ENCODE results near the gene SLCO3A1. TPM values are rescaled to one million over a fixed set of nuclear protein-coding genes. Genes with fewer than 3 reads are reported as not detected.
A peak's percentile ranks its signal among the peaks of the same experiment; 100 is the strongest.

SLCO3A1 gene
- total and polyA plus RNA-seq, 2 donors (not counting 1 experiment from before 2014, with no cell fraction given), result 8.1 to 16.8 TPM

DNA sequence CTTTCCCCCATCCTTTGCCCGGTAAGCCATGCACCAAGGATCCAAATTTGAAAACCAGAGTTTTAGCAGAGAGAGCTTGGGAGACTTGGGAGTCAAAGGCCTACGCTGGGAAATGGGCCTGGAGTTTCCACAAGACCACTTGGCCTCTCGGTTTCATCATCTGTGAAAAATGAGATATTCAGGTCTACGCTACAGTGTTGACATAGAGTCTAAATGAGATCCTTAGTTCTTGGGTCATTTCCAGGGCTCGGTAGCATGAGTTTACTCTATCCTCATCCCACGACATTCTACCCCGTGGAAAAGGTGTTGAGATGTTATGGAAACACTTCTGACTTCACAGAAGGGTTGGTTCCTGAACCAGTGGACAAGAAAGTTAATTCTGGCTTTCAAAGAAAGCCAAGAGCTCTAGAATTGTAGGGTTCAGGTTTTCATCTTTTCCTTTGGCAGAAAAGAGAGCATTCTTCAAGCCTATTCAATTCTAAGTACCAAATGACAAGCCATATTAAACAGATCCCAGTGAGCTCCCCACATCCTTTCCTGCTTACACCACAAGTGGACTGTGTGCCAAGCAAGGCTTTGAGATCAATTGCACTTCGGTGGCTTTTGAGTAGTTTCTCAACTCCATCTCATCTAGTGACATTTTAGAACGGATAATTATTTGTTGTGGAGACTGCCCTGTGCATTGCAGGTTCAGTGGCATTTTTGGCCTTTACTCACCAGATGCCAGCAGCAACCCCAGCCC is 219.7 kb downstream of the SLCO3A1 start:
- Histone ChIP-seq H3K4me3 (replicated peaks in 1 of 4; ENCODE audit: control extremely low read depth in 1 of 4, insufficient read depth in 1 of 4, low read depth in 3 of 4, low read length in 4 of 4) (no peak overlapping the region), H3K36me3 (ENCODE audit: control insufficient read depth, insufficient read depth, low read length) (no peaks in the 10 kb centered on the region), H3K27ac (ENCODE audit: insufficient read depth, low read length) (no peak overlapping the region), H3K9me3 (ENCODE audit: control insufficient read depth, insufficient read depth, low read depth, low read length) (no peaks in the 10 kb centered on the region), H3K4me1 (ENCODE audit: control insufficient read depth, extremely low read depth, insufficient read depth, low read length) (peaks cover 7% of the 10 kb centered on the region), H3K4me2 (ENCODE audit: extremely low read depth, insufficient read depth, low read length) (no peak overlapping the region), H3K27me3 (ENCODE audit: control insufficient read depth, insufficient read depth, low read length) (no peaks in the 10 kb centered on the region), H3K79me2 (ENCODE audit: control insufficient read depth, insufficient read depth, low read length) (no peaks in the 10 kb centered on the region), H4K20me1 (ENCODE audit: control insufficient read depth, extremely low read depth, insufficient read depth, low read length) (no peaks in the 10 kb centered on the region), H3K9ac (ENCODE audit: insufficient read depth, low read length) (no peak overlapping the region), H2AFZ (ENCODE audit: low read length) (no peak overlapping the region)
- peak; percentile 8 to 23 for DNase-seq (ENCODE audit: low read depth in 2 of 2)
- no peak for TF ChIP-seq EZH2 (IDR thresholded peaks at IDR 0.05; ENCODE audit: low read length, missing control alignments)
- TF ChIP-seq CTCF (conservative IDR thresholded peaks at IDR 0.05 in 1 of 2, IDR thresholded peaks at IDR 0.05 in 1 of 2; ENCODE audit: low read depth in 1 of 2, low read length in 2 of 2), result no peak

GRCh38 chr15:92074101-92074500 is 220.6 kb downstream of the SLCO3A1 start:
- H3K9ac ChIP-seq (ENCODE audit: insufficient read depth, low read length), result no peak overlapping the region
- H3K4me3 ChIP-seq (replicated peaks in 1 of 4; ENCODE audit: control extremely low read depth in 1 of 4, insufficient read depth in 1 of 4, low read depth in 3 of 4, low read length in 4 of 4), result no peak overlapping the region
- H3K4me1 ChIP-seq (ENCODE audit: control insufficient read depth, extremely low read depth, insufficient read depth, low read length), result peaks cover 7% of the 10 kb centered on the region
- no peak for TF ChIP-seq CTCF (conservative IDR thresholded peaks at IDR 0.05 in 1 of 2, IDR thresholded peaks at IDR 0.05 in 1 of 2; ENCODE audit: low read depth in 1 of 2, low read length in 2 of 2)
- no peak for TF ChIP-seq EZH2 (IDR thresholded peaks at IDR 0.05; ENCODE audit: low read length, missing control alignments)
- H4K20me1 ChIP-seq (ENCODE audit: control insufficient read depth, extremely low read depth, insufficient read depth, low read length), result no peaks in the 10 kb centered on the region
- no peaks in the 10 kb centered on the region for H3K27me3 ChIP-seq (ENCODE audit: control insufficient read depth, insufficient read depth, low read length)
- no peaks in the 10 kb centered on the region for H3K9me3 ChIP-seq (ENCODE audit: control insufficient read depth, insufficient read depth, low read depth, low read length)
- H2AFZ ChIP-seq (ENCODE audit: low read length), result no peak overlapping the region
- H3K36me3 ChIP-seq (ENCODE audit: control insufficient read depth, insufficient read depth, low read length), result no peaks in the 10 kb centered on the region
- DNase-seq (ENCODE audit: low read depth in 2 of 2), result no peak
- no peak overlapping the region for H3K27ac ChIP-seq (ENCODE audit: insufficient read depth, low read length)
- H3K4me2 ChIP-seq (ENCODE audit: extremely low read depth, insufficient read depth, low read length), result no peak overlapping the region
- H3K79me2 ChIP-seq (ENCODE audit: control insufficient read depth, insufficient read depth, low read length), result no peaks in the 10 kb centered on the region

- Histone ChIP-seq H3K4me2 (ENCODE audit: extremely low read depth, insufficient read depth, low read length) (no peak overlapping the region), H4K20me1 (ENCODE audit: control insufficient read depth, extremely low read depth, insufficient read depth, low read length) (no peaks in the 10 kb centered on the region), H3K4me1 (ENCODE audit: control insufficient read depth, extremely low read depth, insufficient read depth, low read length) (peaks cover 2% of the 10 kb centered on the region), H3K79me2 (ENCODE audit: control insufficient read depth, insufficient read depth, low read length) (no peaks in the 10 kb centered on the region), H3K27ac (ENCODE audit: insufficient read depth, low read length) (no peak overlapping the region), H3K27me3 (ENCODE audit: control insufficient read depth, insufficient read depth, low read length) (no peaks in the 10 kb centered on the region), H3K4me3 (replicated peaks in 1 of 4; ENCODE audit: control extremely low read depth in 1 of 4, insufficient read depth in 1 of 4, low read depth in 3 of 4, low read length in 4 of 4) (no peak overlapping the region), H3K9me3 (ENCODE audit: control insufficient read depth, insufficient read depth, low read depth, low read length) (no peaks in the 10 kb centered on the region), H2AFZ (ENCODE audit: low read length) (no peak overlapping the region), H3K9ac (ENCODE audit: insufficient read depth, low read length) (no peak overlapping the region), H3K36me3 (ENCODE audit: control insufficient read depth, insufficient read depth, low read length) (no peaks in the 10 kb centered on the region)
- DNase-seq (ENCODE audit: low read depth in 2 of 2), result peak in 1 of 2 donors; percentile 58
- TF ChIP-seq EZH2 (IDR thresholded peaks at IDR 0.05; ENCODE audit: low read length, missing control alignments) (no peak), CTCF (conservative IDR thresholded peaks at IDR 0.05 in 1 of 2, IDR thresholded peaks at IDR 0.05 in 1 of 2; ENCODE audit: low read depth in 1 of 2, low read length in 2 of 2) (no peak)
Observed at GRCh38 chr15:92074646-92075045, 221.1 kb downstream of the SLCO3A1 start.
